Measurements from ENCODE around the gene TRMT61A. TPM values are rescaled to one million over a fixed set of nuclear protein-coding genes. Genes with fewer than 3 reads are reported as not detected.

The TRMT61A gene
- total RNA-seq, 2 donors from 2014 or later: 19.6 to 40.4 TPM

- DNase-seq (ENCODE audit: low spot score): no peak
- TF ChIP-seq POLR2A (IDR thresholded peaks at IDR 0.05) (no peak), POLR2AphosphoS5 (IDR thresholded peaks at IDR 0.05) (no peak), CTCF (IDR thresholded peaks at IDR 0.05) (no peak)
- Histone ChIP-seq H3K36me3 (no peaks in the 10 kb centered on the region), H3K27me3 (replicated peaks; ENCODE audit: insufficient read depth) (no peaks in the 10 kb centered on the region), H3K4me1 (replicated peaks) (peaks cover 23% of the 10 kb centered on the region), H3K9me3 (no peaks in the 10 kb centered on the region), H3K27ac (peak overlapping the region; percentile 68 to 92), H3K4me3 (no peak overlapping the region)
- intact Hi-C loops (cut with DNase I): loop anchor here (1.0 kb wide), 1 partner anchor 29 kb away; no protein-coding TSS in a partner anchor
- WGBS: 14% methylated on average over 20 of the region's 20 CpGs
These were observed 11.1 kb upstream of the TRMT61A start for GRCh38 chr14:103517721-103518421.

GRCh38 chr14:103518422-103519042 is 10.5 kb upstream of the TRMT61A start:
- Histone ChIP-seq H3K9me3 (no peaks in the 10 kb centered on the region), H3K27ac (peak overlapping the region; percentile 68 to 92), H3K4me3 (no peak overlapping the region), H3K4me1 (replicated peaks) (peaks cover 24% of the 10 kb centered on the region), H3K27me3 (replicated peaks; ENCODE audit: insufficient read depth) (no peaks in the 10 kb centered on the region), H3K36me3 (no peaks in the 10 kb centered on the region)
- TF ChIP-seq POLR2A (IDR thresholded peaks at IDR 0.05) (no peak), CTCF (IDR thresholded peaks at IDR 0.05) (peak; percentile 94 to 96 (median 95))
- WGBS: 52% methylated on average over 9 of the region's 9 CpGs
- peak; percentile 54 for DNase-seq (ENCODE audit: low spot score)
- intact Hi-C loops (cut with DNase I): loop anchor here (1.0 kb wide), 1 partner anchor 29 kb away; no protein-coding TSS in a partner anchor

- H3K27me3 ChIP-seq (replicated peaks; ENCODE audit: insufficient read depth): no peaks in the 10 kb centered on the region
- WGBS: 36% methylated on average over 12 of the region's 13 CpGs
- DNase-seq (ENCODE audit: low spot score): no peak
- H3K36me3 ChIP-seq: no peaks in the 10 kb centered on the region
- intact Hi-C loops (cut with DNase I): no loop called here
- H3K4me1 ChIP-seq (replicated peaks): peaks cover 24% of the 10 kb centered on the region
- TF ChIP-seq POLR2AphosphoS5 (IDR thresholded peaks at IDR 0.05): no peak
- no peak for TF ChIP-seq CTCF (IDR thresholded peaks at IDR 0.05)
- no peak for TF ChIP-seq POLR2A (IDR thresholded peaks at IDR 0.05)
- H3K4me3 ChIP-seq: no peak overlapping the region
- no peaks in the 10 kb centered on the region for H3K9me3 ChIP-seq
- H3K27ac ChIP-seq: peak overlapping the region; percentile 68 to 92
These were observed 9.8 kb upstream of the TRMT61A start for GRCh38 chr14:103519043-103519836.

GRCh38 chr14:103519837-103520212 is 9.2 kb upstream of the TRMT61A start:
- Histone ChIP-seq H3K36me3 (no peaks in the 10 kb centered on the region), H3K27ac (peak overlapping the region; percentile 86 to 92), H3K4me3 (no peak overlapping the region), H3K4me1 (replicated peaks) (peaks cover 30% of the 10 kb centered on the region), H3K9me3 (no peaks in the 10 kb centered on the region), H3K27me3 (replicated peaks; ENCODE audit: insufficient read depth) (no peaks in the 10 kb centered on the region)
- intact Hi-C loops (cut with DNase I): no loop called here
- no peak for DNase-seq (ENCODE audit: low spot score)
- WGBS: 50% methylated on average over 21 of the region's 22 CpGs
- no peak for TF ChIP-seq POLR2A (IDR thresholded peaks at IDR 0.05)
- TF ChIP-seq CTCF (IDR thresholded peaks at IDR 0.05): no peak
- no peak for TF ChIP-seq POLR2AphosphoS5 (IDR thresholded peaks at IDR 0.05)

Data from prostate gland (tissue), 2 donors.